ENCODE results near the gene ARHGAP10. TPM values are rescaled to one million over a fixed set of nuclear protein-coding genes. Genes with fewer than 3 reads are reported as not detected.
A peak's percentile ranks its signal among the peaks of the same experiment; 100 is the strongest.

ARHGAP10 gene
- total RNA-seq, 4 donors from 2014 or later = 7.0 to 52.8 (median 19.9) TPM

DNA sequence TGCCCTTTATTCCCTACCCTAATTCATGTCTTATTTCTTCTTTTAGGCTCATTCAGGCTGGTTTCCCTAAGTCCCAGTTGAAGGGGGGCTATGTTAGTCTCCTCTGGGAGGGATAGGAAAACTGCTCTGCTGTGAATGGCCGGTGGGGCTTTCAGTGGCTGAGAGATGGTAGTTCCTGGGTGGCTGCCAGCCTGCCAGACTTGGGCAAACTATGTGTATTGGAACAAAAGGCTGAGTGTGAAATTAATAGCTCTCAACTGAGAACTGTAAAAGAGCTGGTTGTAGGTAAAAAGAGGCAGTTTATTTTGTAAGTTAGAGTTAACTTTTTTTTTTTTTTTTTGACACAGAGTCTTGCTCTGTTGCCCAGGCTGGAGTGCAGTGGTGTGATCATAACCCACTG, 28.8 kb downstream of the ARHGAP10 start:
- Histone ChIP-seq H3K9me3 (no peaks in the 10 kb centered on the region), H3K4me1 (peaks cover 0 to 7% (median 0%) of the 10 kb centered on the region in 4 donors), H3K36me3 (no peaks in the 10 kb centered on the region), H3K4me3 (no peak overlapping the region), H3K27ac (no peak overlapping the region), H3K27me3 (no peaks in the 10 kb centered on the region)
- TF ChIP-seq POLR2A (IDR thresholded peaks at IDR 0.05) = no peak
- DNase-seq = no peak

- Histone ChIP-seq H3K9me3 (no peaks in the 10 kb centered on the region), H3K4me1 (peaks cover 0 to under 1% (median 0%) of the 10 kb centered on the region in 4 donors), H3K36me3 (no peaks in the 10 kb centered on the region), H3K27ac (no peak overlapping the region), H3K4me3 (no peak overlapping the region), H3K27me3 (no peaks in the 10 kb centered on the region)
- no peak for DNase-seq
- TF ChIP-seq POLR2A (IDR thresholded peaks at IDR 0.05) = no peak
- TF ChIP-seq, protein P1, sequence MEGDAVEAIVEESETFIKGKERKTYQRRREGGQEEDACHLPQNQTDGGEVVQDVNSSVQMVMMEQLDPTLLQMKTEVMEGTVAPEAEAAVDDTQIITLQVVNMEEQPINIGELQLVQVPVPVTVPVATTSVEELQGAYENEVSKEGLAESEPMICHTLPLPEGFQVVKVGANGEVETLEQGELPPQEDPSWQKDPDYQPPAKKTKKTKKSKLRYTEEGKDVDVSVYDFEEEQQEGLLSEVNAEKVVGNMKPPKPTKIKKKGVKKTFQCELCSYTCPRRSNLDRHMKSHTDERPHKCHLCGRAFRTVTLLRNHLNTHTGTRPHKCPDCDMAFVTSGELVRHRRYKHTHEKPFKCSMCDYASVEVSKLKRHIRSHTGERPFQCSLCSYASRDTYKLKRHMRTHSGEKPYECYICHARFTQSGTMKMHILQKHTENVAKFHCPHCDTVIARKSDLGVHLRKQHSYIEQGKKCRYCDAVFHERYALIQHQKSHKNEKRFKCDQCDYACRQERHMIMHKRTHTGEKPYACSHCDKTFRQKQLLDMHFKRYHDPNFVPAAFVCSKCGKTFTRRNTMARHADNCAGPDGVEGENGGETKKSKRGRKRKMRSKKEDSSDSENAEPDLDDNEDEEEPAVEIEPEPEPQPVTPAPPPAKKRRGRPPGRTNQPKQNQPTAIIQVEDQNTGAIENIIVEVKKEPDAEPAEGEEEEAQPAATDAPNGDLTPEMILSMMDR (IDR thresholded peaks at IDR 0.05) = no peak
Observed at GRCh38 chr4:147761218-147761883, 29.5 kb downstream of the ARHGAP10 start.

- no peaks in the 10 kb centered on the region for H3K9me3 ChIP-seq
- H3K36me3 ChIP-seq = no peaks in the 10 kb centered on the region
- no peak for TF ChIP-seq POLR2A (IDR thresholded peaks at IDR 0.05)
- TF ChIP-seq, protein P1 (IDR thresholded peaks at IDR 0.05) = no peak
- H3K4me3 ChIP-seq = no peak overlapping the region
- H3K27ac ChIP-seq = no peak overlapping the region
- H3K4me1 ChIP-seq = no peaks in the 10 kb centered on the region
- DNase-seq = no peak
- no peaks in the 10 kb centered on the region for H3K27me3 ChIP-seq
Observed at GRCh38 chr4:147764337-147764736, 32.4 kb downstream of the ARHGAP10 start.

DNA sequence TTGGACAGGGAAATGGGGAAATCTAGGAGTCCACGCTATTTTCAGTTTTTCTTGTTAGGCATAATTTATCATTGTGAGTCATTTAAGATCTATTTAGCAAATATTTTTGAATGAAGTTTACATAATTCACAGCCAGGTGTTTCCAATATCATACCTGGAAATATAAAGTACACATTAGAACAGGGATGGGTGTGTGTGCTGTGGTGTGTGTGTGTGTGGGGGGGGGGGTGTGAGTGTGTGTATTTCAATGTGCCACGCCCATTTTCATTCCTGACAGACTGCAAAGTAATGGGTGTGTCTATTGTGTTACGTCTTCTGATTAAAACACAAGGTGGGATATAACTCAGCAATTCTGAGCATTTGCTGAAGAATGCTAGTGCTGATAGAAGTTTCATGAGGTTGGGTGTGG, 33.2 kb downstream of the ARHGAP10 start:
- TF ChIP-seq, protein P1 (IDR thresholded peaks at IDR 0.05) = no peak
- no peak for TF ChIP-seq POLR2A (IDR thresholded peaks at IDR 0.05)
- no peaks in the 10 kb centered on the region for H3K36me3 ChIP-seq
- H3K27ac ChIP-seq = no peak overlapping the region

GRCh38 chr4:147768113-147768512, 36.2 kb downstream of the ARHGAP10 start:
- DNase-seq = peak in 1 of 3 donors; percentile 74
- H3K36me3 ChIP-seq = no peaks in the 10 kb centered on the region

More for the DNA sequence above, 33.2 kb downstream of the ARHGAP10 start:
- Histone ChIP-seq H3K9me3 (no peaks in the 10 kb centered on the region), H3K27me3 (no peaks in the 10 kb centered on the region), H3K4me3 (no peak overlapping the region), H3K4me1 (no peaks in the 10 kb centered on the region)
- no peak for DNase-seq

GRCh38 chr4:147769386-147769785, 37.5 kb downstream of the ARHGAP10 start:
- TF ChIP-seq, protein P1 (IDR thresholded peaks at IDR 0.05) = no peak
- no peak for TF ChIP-seq POLR2A (IDR thresholded peaks at IDR 0.05)
- peaks cover 0 to 24% (median 0%) of the 10 kb centered on the region in 4 donors for H3K4me1 ChIP-seq
- no peak overlapping the region for H3K4me3 ChIP-seq
- DNase-seq = no peak
- H3K36me3 ChIP-seq = no peaks in the 10 kb centered on the region
- no peak overlapping the region for H3K27ac ChIP-seq
- no peaks in the 10 kb centered on the region for H3K9me3 ChIP-seq
- no peaks in the 10 kb centered on the region for H3K27me3 ChIP-seq

More at GRCh38 chr4:147768113-147768512, 36.2 kb downstream of the ARHGAP10 start:
- no peak overlapping the region for H3K27ac ChIP-seq
- H3K4me3 ChIP-seq = no peak overlapping the region
- no peaks in the 10 kb centered on the region for H3K9me3 ChIP-seq
- H3K27me3 ChIP-seq = no peaks in the 10 kb centered on the region
- peaks cover 0 to 16% (median 0%) of the 10 kb centered on the region in 4 donors for H3K4me1 ChIP-seq
- TF ChIP-seq, protein P1 (IDR thresholded peaks at IDR 0.05) = no peak
- no peak for TF ChIP-seq POLR2A (IDR thresholded peaks at IDR 0.05)

All from Peyer's patch (tissue), 4 donors.